SK-N-SH (cell line): ENCODE results near the gene PTPN14. TPM values are rescaled to one million over a fixed set of nuclear protein-coding genes. Genes with fewer than 3 reads are reported as not detected.

Source experiments
- CTCF ChIA-PET: fragments of 300-600, 350-600 bp; formaldehyde crosslinking; extraction: SDS; loops from one replicate; lab custom pipeline; 2021; lab: Yijun Ruan, JAX
- POLR2A ChIA-PET: fragments of 350-600 bp; sonication (Branson Sonifier 250); formaldehyde crosslinking; extraction: SDS; loops from one replicate; lab custom pipeline; 2020; ENCODE audit warnings: antibody characterized with exemption, inconsistent platforms; lab: Yijun Ruan, JAX
- DNase-seq: peaks from one replicate; pipeline ENCODE4 v3.0.0; 2012
- H2AFZ ChIP-seq: fragments of 200-600 bp; sonication (generic); 2 replicates; pipeline ENCODE4 v1.8.1; 2016; ENCODE audit warnings: antibody characterized with exemption, mild to moderate bottlenecking, low read depth
- H3F3A ChIP-seq: fragments of 200-600 bp; sonication (generic); replicated peaks from 2 replicates; pipeline ENCODE3; 2016; ENCODE audit warnings: antibody characterized with exemption, mild to moderate bottlenecking; ENCODE audit not compliant: insufficient read depth
- H3K27ac ChIP-seq, 2 experiments: fragments of 200-500 bp in 1 of 2; fragments of 200-600 bp in 1 of 2; sonication (Bioruptor generic) in 1 of 2; sonication (generic), shearing (Covaris generic) in 1 of 2; 2 replicates each; pipeline versions ENCODE4 v1.5.1 to v1.6.1; 2014 to 2016; ENCODE audit warnings: low read depth in 2 of 2, inconsistent platforms in 1 of 2, low read length in 1 of 2, mild to moderate bottlenecking in 1 of 2, mixed read lengths in 1 of 2
- H3K27me3 ChIP-seq: fragments of 200-600 bp; sonication (generic), shearing (Covaris generic); 2 replicates; pipeline ENCODE4 v1.6.1; 2016; ENCODE audit warnings: mixed run types; ENCODE audit not compliant: insufficient read depth
- H3K36me3 ChIP-seq, 2 experiments: fragments of 200-500 bp in 1 of 2; fragments of 200-600 bp in 1 of 2; sonication (Bioruptor generic) in 1 of 2; sonication (generic) in 1 of 2; replicated peaks in 1 of 2; 2 replicates each; pipeline versions ENCODE3 to v1.5.1; 2014 to 2016; ENCODE audit warnings: low read length in 1 of 2, mild to moderate bottlenecking in 1 of 2; ENCODE audit not compliant: insufficient read depth in 2 of 2, control insufficient read depth in 1 of 2
- H3K4me1 ChIP-seq, 2 experiments: fragments of 200-500 bp in 1 of 2; fragments of 200-600 bp in 1 of 2; sonication (Bioruptor generic) in 1 of 2; sonication (generic), shearing (Covaris generic) in 1 of 2; 2 replicates each; pipeline versions ENCODE4 v1.5.1 to v1.6.1; 2014 to 2016; ENCODE audit warnings: low read depth in 1 of 2, low read length in 1 of 2, mixed run types in 1 of 2; ENCODE audit not compliant: insufficient read depth in 2 of 2, control insufficient read depth in 1 of 2
- H3K4me2 ChIP-seq: fragments of 200-600 bp; sonication (generic), shearing (Covaris generic); 2 replicates; pipeline ENCODE4 v1.6.1; 2017; ENCODE audit warnings: mixed run types
- H3K4me3 ChIP-seq, 2 experiments: fragments of 200-500 bp in 1 of 2; fragments of 200-600 bp in 1 of 2; sonication (Bioruptor generic) in 1 of 2; sonication (generic), shearing (Covaris generic) in 1 of 2; 2 replicates each; pipeline versions ENCODE4 v1.5.1 to v1.8.1; 2014 to 2016; ENCODE audit warnings: low read depth in 2 of 2, inconsistent platforms in 1 of 2, low read length in 1 of 2, mild to moderate bottlenecking in 1 of 2, mixed read lengths in 1 of 2, moderate library complexity in 1 of 2
- H3K79me2 ChIP-seq: fragments of 200-600 bp; sonication (generic); 2 replicates; pipeline ENCODE4 v1.8.1; 2017; ENCODE audit warnings: mild to moderate bottlenecking; ENCODE audit not compliant: insufficient read depth
- H3K9ac ChIP-seq: fragments of 200-600 bp; sonication (generic); 2 replicates; pipeline ENCODE4 v1.6.1; 2017; ENCODE audit warnings: mixed run types
- H3K9me2 ChIP-seq: fragments of 200-600 bp; sonication (generic); 2 replicates; pipeline ENCODE4 v1.6.1; 2017; ENCODE audit warnings: mixed run types
- H3K9me3 ChIP-seq: fragments of 200-600 bp; sonication (generic); 2 replicates; pipeline ENCODE4 v1.6.1; 2017; ENCODE audit warnings: mixed run types, mild to moderate bottlenecking, moderate library complexity
- H4K20me1 ChIP-seq: fragments of 200-600 bp; sonication (generic); 2 replicates; pipeline ENCODE4 v1.6.1; 2017; ENCODE audit warnings: mild to moderate bottlenecking, mixed run types; ENCODE audit not compliant: insufficient read depth
- CHD2 ChIP-seq: fragments of 150-350 bp; IDR thresholded peaks from 2 replicates; pipeline ENCODE4 v1.6.1; 2018; ENCODE audit warnings: low read length; ENCODE audit not compliant: partially characterized antibody
- CTCF ChIP-seq: fragments of 200-600 bp; sonication (generic); IDR thresholded peaks from 2 replicates; pipeline ENCODE4 v1.6.1; 2017; ENCODE audit warnings: antibody characterized with exemption, mild to moderate bottlenecking, moderate library complexity
- ELF1 ChIP-seq: IDR thresholded peaks from 2 replicates; pipeline ENCODE4 v1.4.0; 2012
- EZH2phosphoT487 ChIP-seq: fragments of 200-600 bp; sonication (generic); IDR thresholded peaks from 2 replicates; pipeline ENCODE4 v1.6.1; 2017; ENCODE audit warnings: low read depth, mixed run types, mild to moderate bottlenecking, antibody characterized with exemption, moderate library complexity, borderline replicate concordance
- FOSL2 ChIP-seq: IDR thresholded peaks from 2 replicates; pipeline ENCODE4 v1.4.0; 2012; ENCODE audit warnings: low read depth, mild to moderate bottlenecking, moderate library complexity, borderline replicate concordance
- FOXM1 ChIP-seq: IDR thresholded peaks from 2 replicates; pipeline ENCODE4 v1.4.0; 2012; ENCODE audit warnings: low read depth, mild to moderate bottlenecking
- GATA2 ChIP-seq: sonication (generic); formaldehyde crosslinking; IDR thresholded peaks from 2 replicates; pipeline ENCODE4 v1.5.0; 2020; ENCODE audit warnings: mild to moderate bottlenecking, missing genetic modification reagents
- JUND ChIP-seq: IDR thresholded peaks from 2 replicates; pipeline ENCODE4 v1.4.0; 2012
- MEF2A ChIP-seq: IDR thresholded peaks from 2 replicates; pipeline ENCODE4 v1.4.0; 2012; ENCODE audit warnings: low read depth, borderline replicate concordance
- MXI1 ChIP-seq: IDR thresholded peaks from 2 replicates; pipeline ENCODE4 v1.6.1; 2012; ENCODE audit warnings: mild to moderate bottlenecking, low read depth, low read length, improper control_type of control experiment
- NFIC ChIP-seq: IDR thresholded peaks from 2 replicates; pipeline ENCODE4 v1.4.0; 2012; ENCODE audit warnings: borderline replicate concordance
- NRF1 ChIP-seq: IDR thresholded peaks from 2 replicates; pipeline ENCODE4 v1.6.1; 2012; ENCODE audit warnings: low read depth, mild to moderate bottlenecking, low read length
- POLR2AphosphoS5 ChIP-seq: IDR thresholded peaks from 2 replicates; pipeline ENCODE4 v1.6.1; 2012; ENCODE audit warnings: low read depth, low read length
- RAD21 ChIP-seq: IDR thresholded peaks from 2 replicates; pipeline ENCODE4 v1.6.1; 2012; ENCODE audit warnings: mild to moderate bottlenecking, low read length
- REST ChIP-seq: IDR thresholded peaks from 2 replicates; pipeline ENCODE4 v1.6.1; 2012; ENCODE audit warnings: mild to moderate bottlenecking, low read depth, low read length, moderate library complexity
- TCF12 ChIP-seq: IDR thresholded peaks from 2 replicates; pipeline ENCODE4 v1.4.0; 2012
- TEAD4 ChIP-seq: IDR thresholded peaks from 2 replicates; pipeline ENCODE4 v1.4.0; 2012; ENCODE audit warnings: mild to moderate bottlenecking, borderline replicate concordance; ENCODE audit not compliant: insufficient read depth
- YY1 ChIP-seq: IDR thresholded peaks from 2 replicates; pipeline ENCODE4 v1.4.0; 2012; ENCODE audit warnings: low read depth, mild to moderate bottlenecking
- ZBTB33 ChIP-seq: IDR thresholded peaks from 2 replicates; pipeline ENCODE4 v1.4.0; 2012; ENCODE audit warnings: low read depth, borderline replicate concordance
- WGBS: methylation state at CpG from one replicate; pipeline ENCODE4 v1.1.6; 2017; ENCODE audit warnings: low lambda C conversion rate; 5-methylcytosine and 5-hydroxymethylcytosine counted together
- polyA plus RNA-seq, 3 experiments: library from polyadenylated mRNA; depleted of rRNA; stranded (reverse); fragments of >200 nt; gene quantifications; 2 replicates each; pipeline ENCODE4 v1.2.3, GENCODE V29; 2012
- TF ChIP-seq, protein P1 (sequence below): fragments of 150-350 bp; IDR thresholded peaks from 2 replicates; pipeline ENCODE4 v1.6.1; 2017; ENCODE audit warnings: antibody characterized with exemption, low read length, low read depth, borderline replicate concordance
- TF ChIP-seq, protein P2 (sequence below): IDR thresholded peaks from 2 replicates; pipeline ENCODE4 v1.4.0; 2012; ENCODE audit warnings: low read depth
- TF ChIP-seq, protein P3 (sequence below): fragments of 150-350 bp; IDR thresholded peaks from 2 replicates; pipeline ENCODE4 v1.6.1; 2016; ENCODE audit warnings: mild to moderate bottlenecking, low read depth, low read length
- TF ChIP-seq, protein P4 (sequence below): IDR thresholded peaks from 2 replicates; pipeline ENCODE4 v1.4.0; 2012; ENCODE audit warnings: low read depth, borderline replicate concordance

The PTPN14 gene
- polyA plus RNA-seq, 1 of the 3 experiments (the other 2 are of a cell fraction): 12.8 TPM

DNA sequence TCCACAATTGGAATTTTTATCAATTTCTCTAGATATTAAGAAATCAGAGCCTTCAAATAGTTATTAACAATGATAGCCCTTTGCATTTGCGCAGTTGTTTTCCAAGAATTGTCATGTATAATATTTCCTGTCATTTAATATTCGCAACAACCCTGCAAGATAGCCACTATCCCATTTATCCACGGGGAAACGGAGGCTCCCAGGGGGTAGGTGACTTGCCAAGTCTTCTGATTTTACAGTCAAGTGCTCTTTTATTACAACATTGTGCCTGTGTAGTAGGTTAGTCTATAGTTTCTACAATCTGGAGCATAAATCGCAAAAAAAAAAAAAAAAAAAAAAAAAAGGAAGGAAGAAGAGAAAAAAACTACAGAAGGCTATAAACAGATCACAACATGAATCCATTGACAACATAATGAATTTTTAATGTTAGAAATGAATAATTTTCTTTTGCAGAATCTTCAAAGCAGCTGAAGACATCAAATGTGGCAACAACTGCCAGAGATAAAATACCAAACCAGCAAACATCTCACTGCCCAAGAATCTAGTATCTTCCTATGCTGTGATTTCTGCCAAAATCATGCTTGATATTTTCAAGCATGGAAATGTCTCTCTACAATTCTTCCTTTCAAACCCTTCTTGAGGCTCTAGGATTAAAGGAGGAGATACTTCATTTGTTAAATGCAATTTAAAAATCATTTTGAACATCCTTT is 125.5 kb downstream of the PTPN14 start:
- Histone ChIP-seq H3K27ac (peak overlapping the region; percentile 53 to 90; a peak in 3 of 4 replicates), H3K79me2 (peaks cover 81% of the 10 kb centered on the region), H3K4me1 (peaks cover 0 to 73% of the 10 kb centered on the region in 2 experiments)
- no peak for TF ChIP-seq CHD2
- no peak for TF ChIP-seq TEAD4
- no peak for TF ChIP-seq POLR2AphosphoS5
- TF ChIP-seq EZH2phosphoT487: no peak
- TF ChIP-seq YY1: no peak
- 0 out of 2 replicates have a peak, but pooled peaks have one; percentile 9 for TF ChIP-seq NFIC
- TF ChIP-seq, protein P1, sequence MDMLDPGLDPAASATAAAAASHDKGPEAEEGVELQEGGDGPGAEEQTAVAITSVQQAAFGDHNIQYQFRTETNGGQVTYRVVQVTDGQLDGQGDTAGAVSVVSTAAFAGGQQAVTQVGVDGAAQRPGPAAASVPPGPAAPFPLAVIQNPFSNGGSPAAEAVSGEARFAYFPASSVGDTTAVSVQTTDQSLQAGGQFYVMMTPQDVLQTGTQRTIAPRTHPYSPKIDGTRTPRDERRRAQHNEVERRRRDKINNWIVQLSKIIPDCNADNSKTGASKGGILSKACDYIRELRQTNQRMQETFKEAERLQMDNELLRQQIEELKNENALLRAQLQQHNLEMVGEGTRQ: no peak
- TF ChIP-seq RAD21: no peak
- no peak for TF ChIP-seq ELF1
- TF ChIP-seq TCF12: peak; percentile 56
- TF ChIP-seq, protein P2, sequence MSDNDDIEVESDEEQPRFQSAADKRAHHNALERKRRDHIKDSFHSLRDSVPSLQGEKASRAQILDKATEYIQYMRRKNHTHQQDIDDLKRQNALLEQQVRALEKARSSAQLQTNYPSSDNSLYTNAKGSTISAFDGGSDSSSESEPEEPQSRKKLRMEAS: 0 out of 2 replicates have a peak, but pooled peaks have one; percentile 18
- no peak for TF ChIP-seq MEF2A
- TF ChIP-seq, protein P3, sequence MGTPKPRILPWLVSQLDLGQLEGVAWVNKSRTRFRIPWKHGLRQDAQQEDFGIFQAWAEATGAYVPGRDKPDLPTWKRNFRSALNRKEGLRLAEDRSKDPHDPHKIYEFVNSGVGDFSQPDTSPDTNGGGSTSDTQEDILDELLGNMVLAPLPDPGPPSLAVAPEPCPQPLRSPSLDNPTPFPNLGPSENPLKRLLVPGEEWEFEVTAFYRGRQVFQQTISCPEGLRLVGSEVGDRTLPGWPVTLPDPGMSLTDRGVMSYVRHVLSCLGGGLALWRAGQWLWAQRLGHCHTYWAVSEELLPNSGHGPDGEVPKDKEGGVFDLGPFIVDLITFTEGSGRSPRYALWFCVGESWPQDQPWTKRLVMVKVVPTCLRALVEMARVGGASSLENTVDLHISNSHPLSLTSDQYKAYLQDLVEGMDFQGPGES: no peak
- TF ChIP-seq, protein P4, sequence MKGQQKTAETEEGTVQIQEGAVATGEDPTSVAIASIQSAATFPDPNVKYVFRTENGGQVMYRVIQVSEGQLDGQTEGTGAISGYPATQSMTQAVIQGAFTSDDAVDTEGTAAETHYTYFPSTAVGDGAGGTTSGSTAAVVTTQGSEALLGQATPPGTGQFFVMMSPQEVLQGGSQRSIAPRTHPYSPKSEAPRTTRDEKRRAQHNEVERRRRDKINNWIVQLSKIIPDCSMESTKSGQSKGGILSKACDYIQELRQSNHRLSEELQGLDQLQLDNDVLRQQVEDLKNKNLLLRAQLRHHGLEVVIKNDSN: no peak
- TF ChIP-seq FOXM1: no peak
- TF ChIP-seq CTCF: no peak
- TF ChIP-seq JUND: peak; percentile 40
- no peak for TF ChIP-seq ZBTB33
- TF ChIP-seq MXI1: no peak
- no peak for TF ChIP-seq REST
- TF ChIP-seq NRF1: no peak
- no peak for TF ChIP-seq GATA2 (CRISPR knock-in tag)
- TF ChIP-seq FOSL2: peak; percentile 16; the same call in 1 of the 2 replicates

More for the DNA sequence above, 125.5 kb downstream of the PTPN14 start:
- H3K9ac ChIP-seq: peak overlapping the region; percentile 8; the same call in 1 of the 2 replicates
- WGBS: 86% methylated on average over 5 of the region's 5 CpGs
- peaks cover 0 to 7% of the 10 kb centered on the region in 2 experiments for H3K36me3 ChIP-seq
- H2AFZ ChIP-seq: no peak overlapping the region
- peaks cover 78% of the 10 kb centered on the region for H3F3A ChIP-seq
- DNase-seq: no peak
- H3K4me3 ChIP-seq: no peak overlapping the region
- ChIA-PET CTCF (no interaction called here), POLR2A (no interaction called here)
- H3K9me3 ChIP-seq: no peaks in the 10 kb centered on the region
- H3K27me3 ChIP-seq: no peaks in the 10 kb centered on the region
- H3K9me2 ChIP-seq: no peaks in the 10 kb centered on the region
- 0 out of 2 replicates have a peak, but pooled peaks cover 3% of the 10 kb centered on the region for H4K20me1 ChIP-seq
- H3K4me2 ChIP-seq: peak overlapping the region; percentile 13
